ENCODE data around the gene RACK1.

GRCh38 chr5:181230551-181230950 is 13.2 kb downstream of the RACK1 start:
- no peak for TF ChIP-seq POLR2A (IDR thresholded peaks at IDR 0.05; ENCODE audit: low read length)
- no peak for TF ChIP-seq GATA1 (IDR thresholded peaks at IDR 0.05; ENCODE audit: low read depth, low read length)
